GM19468 (cell line): Measurements from ENCODE around the gene BCAS3.

Experiments
- ATAC-seq: cut with Tn5 transposase; IDR thresholded peaks from one replicate; pipeline ENCODE4 v1.9.1; 2021; ENCODE audit warnings: mild to moderate bottlenecking, moderate library complexity, moderate number of reproducible peaks; ENCODE audit not compliant: unreplicated experiment; ENCODE audit errors: extremely low read depth

BCAS3 gene

GRCh38 chr17:61382796-61383688 lies 705.4 kb downstream of the BCAS3 start:
- ATAC-seq, result no peak

- ATAC-seq, result no peak
Observed at GRCh38 chr17:61383689-61384201, 706.1 kb downstream of the BCAS3 start.

GRCh38 chr17:61384354-61384691 lies 706.7 kb downstream of the BCAS3 start:
- ATAC-seq, result no peak

GRCh38 chr17:61384692-61385576 lies 707.3 kb downstream of the BCAS3 start:
- no peak for ATAC-seq

- no peak for ATAC-seq
Observed at GRCh38 chr17:61385577-61386236, 708.1 kb downstream of the BCAS3 start.

- no peak for ATAC-seq
Observed at GRCh38 chr17:61386251-61386650, 708.6 kb downstream of the BCAS3 start.

GRCh38 chr17:61387011-61387410 lies 709.4 kb downstream of the BCAS3 start:
- ATAC-seq, result no peak

GRCh38 chr17:61387511-61388305 lies 710.1 kb downstream of the BCAS3 start:
- no peak for ATAC-seq

- ATAC-seq, result no peak
Observed at GRCh38 chr17:61388561-61389356, 711.1 kb downstream of the BCAS3 start.

- no peak for ATAC-seq
Observed at GRCh38 chr17:61389670-61390478, 712.2 kb downstream of the BCAS3 start.

GRCh38 chr17:61390479-61390791 lies 712.8 kb downstream of the BCAS3 start:
- no peak for ATAC-seq

- ATAC-seq, result no peak
Observed at GRCh38 chr17:61391595-61392291, 714.1 kb downstream of the BCAS3 start.

- no peak for ATAC-seq
Observed at GRCh38 chr17:61392679-61393078, 715.0 kb downstream of the BCAS3 start.

GRCh38 chr17:61393550-61393903 lies 715.9 kb downstream of the BCAS3 start:
- ATAC-seq, result no peak

- no peak for ATAC-seq
Observed at GRCh38 chr17:61393904-61394629, 716.4 kb downstream of the BCAS3 start.

GRCh38 chr17:61394630-61395408 lies 717.2 kb downstream of the BCAS3 start:
- no peak for ATAC-seq
